GM10266 (cell line): ENCODE measurements around the gene LRRN4CL.
"Not testable (repeated sequence)": the region's sequence is repeated elsewhere in the genome, so short reads cannot be mapped to it uniquely, and the experiment has no call there.

Experiments
- DNase-seq: peaks from one replicate; pipeline ENCODE4 v3.0.0; 2012; ENCODE audit errors: extremely low spot score
- CTCF ChIP-seq: IDR thresholded peaks from 2 replicates; pipeline ENCODE4 v1.5.1; 2012; ENCODE audit warnings: mild to moderate bottlenecking, low read depth; ENCODE audit not compliant: control insufficient read depth, insufficient read depth; ENCODE audit errors: missing control alignments

Gene LRRN4CL

GRCh38 chr11:62680825-62681240 lies 8.5 kb downstream of the LRRN4CL start:
- DNase-seq, result peak; percentile 64
- peak; percentile 43 for TF ChIP-seq CTCF

DNA sequence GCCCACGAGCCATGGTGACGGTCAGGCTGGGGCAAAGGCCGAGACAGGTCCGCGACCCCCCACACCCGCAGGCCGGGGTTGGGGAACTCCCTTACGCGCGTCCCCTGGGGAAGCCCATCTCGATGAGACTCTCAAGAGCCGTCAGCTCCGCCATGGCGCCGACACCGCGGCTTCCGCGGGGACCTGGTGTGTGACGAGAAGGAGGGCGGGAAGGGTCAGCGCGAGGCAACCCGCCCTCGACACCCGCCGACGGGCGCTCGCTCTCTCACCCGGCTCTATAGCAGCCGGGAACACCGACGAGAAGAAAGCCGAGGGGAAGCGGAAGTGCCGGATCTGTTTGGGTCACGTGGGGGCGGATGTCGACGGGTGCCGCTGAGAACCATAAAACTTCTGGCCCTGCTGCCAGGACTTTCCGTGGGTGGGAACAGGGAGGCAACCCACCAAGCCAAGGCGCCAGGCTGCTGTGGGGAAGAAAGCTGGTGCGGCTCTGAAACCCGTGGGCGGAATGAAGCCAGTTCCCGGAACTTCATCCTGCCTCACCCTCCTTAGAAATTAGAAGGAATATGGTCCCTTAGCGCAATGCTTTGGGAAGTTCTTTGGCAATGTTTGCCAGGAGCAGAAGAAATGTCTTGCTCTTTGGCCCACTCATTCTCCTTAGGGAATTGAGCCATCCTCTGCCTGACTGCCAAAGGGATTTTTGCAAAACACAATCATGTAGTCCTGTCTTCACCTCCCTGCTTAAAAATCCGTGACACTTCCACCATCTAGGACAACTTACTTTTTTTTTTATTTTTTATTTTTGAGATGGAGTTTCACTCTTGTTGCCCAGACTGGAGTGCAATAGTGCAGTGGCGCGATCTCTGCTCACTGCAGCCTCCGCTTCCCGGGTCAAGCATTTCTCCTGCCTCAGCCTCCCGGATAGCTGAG lies 10.3 kb downstream of the LRRN4CL start, which contains the start of gene UBXN1:
TSS of gene UBXN1 (minus strand) at position 304 of the 927 bp plus-strand sequence. CDS start at position 154, 150 bp downstream.
- DNase-seq, result peak; percentile 92
- TF ChIP-seq CTCF, result no peak

GRCh38 chr11:62678433-62678769 lies 10.9 kb downstream of the LRRN4CL start:
- no peak for DNase-seq
- no peak for TF ChIP-seq CTCF

GRCh38 chr11:62677714-62678113 lies 11.6 kb downstream of the LRRN4CL start:
- TF ChIP-seq CTCF, result no peak

DNA sequence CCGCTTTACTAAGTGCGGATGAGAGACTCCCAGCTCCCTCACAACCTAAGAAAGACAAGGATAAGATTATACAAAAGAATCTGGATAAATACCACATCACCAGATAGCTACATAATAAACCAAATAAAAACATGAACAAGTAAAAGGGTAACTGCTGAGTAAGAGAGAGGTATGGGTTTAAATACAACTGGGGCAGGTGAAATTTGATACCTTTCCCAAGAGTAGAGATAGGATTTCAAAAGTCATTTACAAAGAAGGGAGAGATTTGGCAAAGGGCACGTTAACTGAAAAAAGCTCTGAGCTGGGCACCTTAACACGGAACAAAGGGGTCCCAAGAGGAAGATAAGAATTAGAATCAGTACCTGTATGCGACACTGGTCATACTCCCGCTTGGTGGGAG lies 12.2 kb downstream of the LRRN4CL start:
- no peak for TF ChIP-seq CTCF
- no peak for DNase-seq

More at GRCh38 chr11:62677714-62678113, 11.6 kb downstream of the LRRN4CL start:
- no peak for DNase-seq

GRCh38 chr11:62676698-62677097 lies 12.6 kb downstream of the LRRN4CL start:
- TF ChIP-seq CTCF, result no peak
- no peak for DNase-seq

DNA sequence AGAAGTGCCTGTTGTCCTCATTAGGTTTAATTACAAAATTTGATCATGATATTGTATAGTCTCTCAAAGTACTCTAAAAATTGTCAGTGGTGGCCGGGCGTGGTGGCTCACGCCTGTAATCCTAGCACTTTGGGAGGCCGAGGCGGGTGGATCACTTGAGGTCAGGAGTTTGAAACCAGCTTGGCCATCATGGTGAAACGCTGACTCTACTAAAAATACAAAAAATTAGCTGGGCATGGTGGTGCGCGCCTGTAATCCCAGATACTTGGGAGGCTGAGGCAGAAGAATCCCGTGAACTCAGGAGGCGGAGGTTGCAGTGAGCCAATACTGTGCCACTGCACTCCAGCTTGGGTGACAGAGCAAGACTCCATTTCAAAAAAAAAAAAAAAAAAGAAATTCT lies 13.9 kb downstream of the LRRN4CL start:
- DNase-seq, result not testable (repeated sequence)

- TF ChIP-seq CTCF, result no peak
- DNase-seq, result no peak
Observed at GRCh38 chr11:62673196-62673525, 16.2 kb downstream of the LRRN4CL start.
